Neural cell (in vitro differentiated cells): ENCODE data around the gene ENDOD1. TPM values are rescaled to one million over a fixed set of nuclear protein-coding genes. Genes with fewer than 3 reads are reported as not detected.

Experiments
- H2AFZ ChIP-seq: fragments of 200-600, 300-800 bp; sonication (generic), shearing (Covaris generic); 2 replicates; pipeline ENCODE4 v1.6.0; 2014; ENCODE audit warnings: low read depth, mild to moderate bottlenecking, antibody characterized with exemption, low read length, moderate library complexity
- H3F3A ChIP-seq: fragments of 200-600 bp; shearing (Covaris generic); 2 replicates; pipeline ENCODE4 v1.6.1; 2016; ENCODE audit warnings: mild to moderate bottlenecking, moderate library complexity, mixed read lengths, antibody characterized with exemption, low read length; ENCODE audit not compliant: insufficient read depth, poor library complexity, severe bottlenecking
- H3K27ac ChIP-seq: fragments of 200-600, 300-800 bp; sonication (generic), shearing (Covaris generic); 2 replicates; pipeline ENCODE4 v1.5.1; 2014; ENCODE audit warnings: mild to moderate bottlenecking, low read length, moderate library complexity
- H3K27me3 ChIP-seq: fragments of 300-800, 200-600 bp; sonication (generic), shearing (Covaris generic); 2 replicates; pipeline ENCODE4 v1.6.0; 2014; ENCODE audit warnings: mild to moderate bottlenecking, low read depth, low read length, moderate library complexity; ENCODE audit not compliant: insufficient read depth
- H3K36me3 ChIP-seq: fragments of 300-800, 200-600 bp; sonication (generic), shearing (Covaris generic); 2 replicates; pipeline ENCODE4 v1.5.1; 2014; ENCODE audit warnings: mild to moderate bottlenecking, antibody characterized with exemption, low read length, moderate library complexity; ENCODE audit not compliant: insufficient read depth
- H3K4me2 ChIP-seq: fragments of 300-800, 200-600 bp; sonication (generic), shearing (Covaris generic); 2 replicates; pipeline ENCODE4 v1.6.0; 2014; ENCODE audit warnings: mild to moderate bottlenecking, low read length
- H3K4me3 ChIP-seq: fragments of 300-800, 200-600 bp; sonication (generic), shearing (Covaris generic); 2 replicates; pipeline ENCODE4 v1.5.1; 2014; ENCODE audit warnings: mild to moderate bottlenecking, low read length, moderate library complexity
- H3K79me2 ChIP-seq: fragments of 200-600 bp; shearing (Covaris generic); replicated peaks from 2 replicates; pipeline ENCODE4 v1.6.0; 2014; ENCODE audit warnings: mild to moderate bottlenecking, low read length, moderate library complexity; ENCODE audit not compliant: insufficient read depth
- H3K9ac ChIP-seq: fragments of 300-800, 200-600 bp; sonication (generic), shearing (Covaris generic); 2 replicates; pipeline ENCODE4 v1.6.1; 2016; ENCODE audit warnings: mild to moderate bottlenecking, low read length, mixed read lengths
- H3K9me2 ChIP-seq: fragments of 200-600 bp; shearing (Covaris generic); 2 replicates; pipeline ENCODE4 v1.6.1; 2016; ENCODE audit warnings: mild to moderate bottlenecking, low read length, mixed read lengths; ENCODE audit not compliant: insufficient read depth
- H3K9me3 ChIP-seq: fragments of 200-600, 300-800 bp; sonication (generic), shearing (Covaris generic); 2 replicates; pipeline ENCODE4 v1.6.1; 2016; ENCODE audit warnings: mild to moderate bottlenecking, mixed run types, low read length, moderate library complexity, mixed read lengths
- H4K20me1 ChIP-seq: fragments of 200-600 bp; shearing (Covaris generic); 2 replicates; pipeline ENCODE4 v1.6.1; 2016; ENCODE audit warnings: mild to moderate bottlenecking, mixed run types; ENCODE audit not compliant: insufficient read depth
- EP300 ChIP-seq: fragments of 450-650 bp; conservative IDR thresholded peaks from 2 replicates; pipeline ENCODE4 v1.6.1; 2014; ENCODE audit warnings: antibody characterized with exemption, mild to moderate bottlenecking, moderate library complexity; ENCODE audit not compliant: poor library complexity, severe bottlenecking
- EZH2 ChIP-seq: fragments of 200-600, 300-800 bp; shearing (Covaris generic), sonication (generic); IDR thresholded peaks from 2 replicates; pipeline ENCODE4 v1.6.1; 2014; ENCODE audit warnings: antibody characterized with exemption, low read length, borderline replicate concordance, mild to moderate bottlenecking; ENCODE audit not compliant: insufficient read depth, poor library complexity, severe bottlenecking
- MXI1 ChIP-seq: fragments of 450-650 bp; conservative IDR thresholded peaks from 2 replicates; pipeline ENCODE4 v1.6.1; 2014; ENCODE audit warnings: antibody characterized with exemption, mild to moderate bottlenecking; ENCODE audit not compliant: poor library complexity, severe bottlenecking
- POLR2AphosphoS5 ChIP-seq: IDR thresholded peaks from 2 replicates; pipeline ENCODE4 v1.6.1; 2012
- RAD21 ChIP-seq: fragments of 450-650 bp; conservative IDR thresholded peaks from 2 replicates; pipeline ENCODE4 v1.6.1; 2014; ENCODE audit warnings: antibody characterized with exemption, mild to moderate bottlenecking, moderate library complexity
- SMC3 ChIP-seq: fragments of 450-650 bp; conservative IDR thresholded peaks from 2 replicates; pipeline ENCODE4 v1.6.1; 2014; ENCODE audit warnings: antibody characterized with exemption, mild to moderate bottlenecking, moderate library complexity; ENCODE audit not compliant: poor library complexity
- TAF1 ChIP-seq: IDR thresholded peaks from 2 replicates; pipeline ENCODE4 v1.6.1; 2012; ENCODE audit warnings: low read depth
- polyA plus RNA-seq: library from polyadenylated mRNA; depleted of rRNA; stranded (reverse); fragments of >200 nt; gene quantifications from 2 replicates; pipeline ENCODE4 v1.2.3, GENCODE V29; 2014
- TF ChIP-seq, protein P1 (sequence below): fragments of 450-650 bp; IDR thresholded peaks from 2 replicates; pipeline ENCODE4 v1.5.1; 2014; ENCODE audit warnings: antibody characterized with exemption, mild to moderate bottlenecking, moderate library complexity; ENCODE audit not compliant: poor library complexity, severe bottlenecking
- TF ChIP-seq, protein P2 (sequence below): IDR thresholded peaks from 2 replicates; pipeline ENCODE4 v1.6.1; 2012; ENCODE audit warnings: borderline replicate concordance

ENDOD1 gene
- polyA plus RNA-seq, 1 donor from 2014 or later, result 4.9 TPM

DNA sequence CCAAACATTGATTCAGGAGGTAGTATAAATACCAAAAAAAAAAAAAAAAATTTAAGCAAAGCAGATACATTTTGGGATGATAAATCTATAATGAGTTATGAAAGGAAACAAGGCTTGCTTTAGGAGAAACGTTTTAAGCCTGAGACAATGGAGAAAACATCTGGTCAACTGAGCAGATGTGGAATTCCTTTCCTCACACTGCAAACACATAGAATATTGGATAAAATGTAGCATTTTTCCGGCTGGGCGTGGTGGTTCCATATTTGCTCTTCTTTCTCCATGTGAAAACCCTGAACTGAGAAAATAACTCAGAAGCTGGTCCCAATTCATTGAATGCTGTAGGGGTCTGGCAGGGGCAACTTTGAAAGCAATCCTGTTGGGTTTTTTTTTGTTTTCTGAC is 33.9 kb downstream of the ENDOD1 start:
- no peaks in the 10 kb centered on the region for H3K36me3 ChIP-seq
- no peak overlapping the region for H3K27ac ChIP-seq
- no peaks in the 10 kb centered on the region for H3K27me3 ChIP-seq
- H2AFZ ChIP-seq, result no peak overlapping the region
- TF ChIP-seq, protein P1, sequence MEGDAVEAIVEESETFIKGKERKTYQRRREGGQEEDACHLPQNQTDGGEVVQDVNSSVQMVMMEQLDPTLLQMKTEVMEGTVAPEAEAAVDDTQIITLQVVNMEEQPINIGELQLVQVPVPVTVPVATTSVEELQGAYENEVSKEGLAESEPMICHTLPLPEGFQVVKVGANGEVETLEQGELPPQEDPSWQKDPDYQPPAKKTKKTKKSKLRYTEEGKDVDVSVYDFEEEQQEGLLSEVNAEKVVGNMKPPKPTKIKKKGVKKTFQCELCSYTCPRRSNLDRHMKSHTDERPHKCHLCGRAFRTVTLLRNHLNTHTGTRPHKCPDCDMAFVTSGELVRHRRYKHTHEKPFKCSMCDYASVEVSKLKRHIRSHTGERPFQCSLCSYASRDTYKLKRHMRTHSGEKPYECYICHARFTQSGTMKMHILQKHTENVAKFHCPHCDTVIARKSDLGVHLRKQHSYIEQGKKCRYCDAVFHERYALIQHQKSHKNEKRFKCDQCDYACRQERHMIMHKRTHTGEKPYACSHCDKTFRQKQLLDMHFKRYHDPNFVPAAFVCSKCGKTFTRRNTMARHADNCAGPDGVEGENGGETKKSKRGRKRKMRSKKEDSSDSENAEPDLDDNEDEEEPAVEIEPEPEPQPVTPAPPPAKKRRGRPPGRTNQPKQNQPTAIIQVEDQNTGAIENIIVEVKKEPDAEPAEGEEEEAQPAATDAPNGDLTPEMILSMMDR, result no peak
- TF ChIP-seq MXI1 (no peak), EZH2 (no peak), POLR2AphosphoS5 (no peak), TAF1 (no peak), RAD21 (no peak), SMC3 (no peak), EP300 (no peak)
- TF ChIP-seq, protein P2, sequence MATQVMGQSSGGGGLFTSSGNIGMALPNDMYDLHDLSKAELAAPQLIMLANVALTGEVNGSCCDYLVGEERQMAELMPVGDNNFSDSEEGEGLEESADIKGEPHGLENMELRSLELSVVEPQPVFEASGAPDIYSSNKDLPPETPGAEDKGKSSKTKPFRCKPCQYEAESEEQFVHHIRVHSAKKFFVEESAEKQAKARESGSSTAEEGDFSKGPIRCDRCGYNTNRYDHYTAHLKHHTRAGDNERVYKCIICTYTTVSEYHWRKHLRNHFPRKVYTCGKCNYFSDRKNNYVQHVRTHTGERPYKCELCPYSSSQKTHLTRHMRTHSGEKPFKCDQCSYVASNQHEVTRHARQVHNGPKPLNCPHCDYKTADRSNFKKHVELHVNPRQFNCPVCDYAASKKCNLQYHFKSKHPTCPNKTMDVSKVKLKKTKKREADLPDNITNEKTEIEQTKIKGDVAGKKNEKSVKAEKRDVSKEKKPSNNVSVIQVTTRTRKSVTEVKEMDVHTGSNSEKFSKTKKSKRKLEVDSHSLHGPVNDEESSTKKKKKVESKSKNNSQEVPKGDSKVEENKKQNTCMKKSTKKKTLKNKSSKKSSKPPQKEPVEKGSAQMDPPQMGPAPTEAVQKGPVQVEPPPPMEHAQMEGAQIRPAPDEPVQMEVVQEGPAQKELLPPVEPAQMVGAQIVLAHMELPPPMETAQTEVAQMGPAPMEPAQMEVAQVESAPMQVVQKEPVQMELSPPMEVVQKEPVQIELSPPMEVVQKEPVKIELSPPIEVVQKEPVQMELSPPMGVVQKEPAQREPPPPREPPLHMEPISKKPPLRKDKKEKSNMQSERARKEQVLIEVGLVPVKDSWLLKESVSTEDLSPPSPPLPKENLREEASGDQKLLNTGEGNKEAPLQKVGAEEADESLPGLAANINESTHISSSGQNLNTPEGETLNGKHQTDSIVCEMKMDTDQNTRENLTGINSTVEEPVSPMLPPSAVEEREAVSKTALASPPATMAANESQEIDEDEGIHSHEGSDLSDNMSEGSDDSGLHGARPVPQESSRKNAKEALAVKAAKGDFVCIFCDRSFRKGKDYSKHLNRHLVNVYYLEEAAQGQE, result no peak
- no peaks in the 10 kb centered on the region for H4K20me1 ChIP-seq
- no peak overlapping the region for H3K4me3 ChIP-seq
- no peaks in the 10 kb centered on the region for H3K9me3 ChIP-seq
- no peak overlapping the region for H3K9ac ChIP-seq
- no peak overlapping the region for H3K4me2 ChIP-seq
- H3K9me2 ChIP-seq, result no peaks in the 10 kb centered on the region
- H3F3A ChIP-seq, result no peaks in the 10 kb centered on the region
- H3K79me2 ChIP-seq, result no peaks in the 10 kb centered on the region

DNA sequence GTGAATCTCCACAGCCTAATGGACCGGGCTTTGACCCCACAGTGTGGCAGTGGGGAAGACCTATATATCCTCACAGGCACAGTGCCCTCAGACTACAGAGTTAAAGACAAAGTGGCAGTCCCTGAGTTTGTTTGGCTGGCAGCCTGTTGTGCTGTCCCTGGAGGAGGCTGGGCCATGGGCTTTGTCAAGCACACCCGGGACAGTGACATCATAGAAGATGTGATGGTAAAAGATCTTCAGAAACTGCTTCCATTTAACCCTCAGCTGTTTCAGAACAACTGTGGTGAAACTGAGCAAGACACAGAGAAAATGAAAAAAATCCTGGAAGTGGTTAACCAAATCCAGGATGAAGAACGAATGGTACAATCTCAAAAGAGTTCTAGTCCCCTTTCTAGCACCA is 39.0 kb downstream of the ENDOD1 start:
- Histone ChIP-seq H3K79me2 (no peaks in the 10 kb centered on the region), H4K20me1 (no peaks in the 10 kb centered on the region), H3K4me2 (no peak overlapping the region), H3K9me2 (no peaks in the 10 kb centered on the region), H3K36me3 (no peaks in the 10 kb centered on the region), H2AFZ (no peak overlapping the region), H3F3A (no peaks in the 10 kb centered on the region), H3K4me3 (no peak overlapping the region), H3K9me3 (no peaks in the 10 kb centered on the region), H3K27me3 (no peaks in the 10 kb centered on the region), H3K27ac (no peak overlapping the region), H3K9ac (no peak overlapping the region)
- TF ChIP-seq EZH2 (no peak), RAD21 (no peak), SMC3 (no peak), POLR2AphosphoS5 (no peak), MXI1 (no peak), EP300 (no peak)
- TF ChIP-seq, protein P1, result no peak
- TF ChIP-seq, protein P2, result no peak
